A204.1 (cell line): Measurements from ENCODE around the gene DGAT2L6.
"Not testable (repeated sequence)": the region's sequence is repeated elsewhere in the genome, so short reads cannot be mapped to it uniquely, and the experiment has no call there.

Source experiments
- FAIRE-seq: peaks from 2 replicates; lab custom pipeline; 2012; peaks lifted over from hg19 to GRCh38; lab: Jason Lieb, UNC

Gene DGAT2L6

DNA sequence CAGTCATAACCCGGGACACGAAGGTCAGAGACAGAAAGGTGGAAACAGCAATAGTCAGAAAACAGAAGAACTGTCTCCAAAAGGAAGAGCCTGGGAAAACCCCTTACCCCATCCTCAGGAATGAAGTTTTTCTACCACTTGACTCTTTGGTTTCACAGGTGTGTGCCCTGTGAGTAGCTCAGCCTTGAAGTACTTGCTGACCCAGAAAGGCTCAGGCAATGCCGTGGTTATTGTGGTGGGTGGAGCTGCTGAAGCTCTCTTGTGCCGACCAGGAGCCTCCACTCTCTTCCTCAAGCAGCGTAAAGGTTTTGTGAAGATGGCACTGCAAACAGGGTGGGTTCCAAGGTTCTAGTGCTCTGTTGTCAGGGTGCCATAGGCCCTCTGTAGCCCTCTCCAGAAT is 24.4 kb downstream of the DGAT2L6 start:
- no peak for FAIRE-seq

DNA sequence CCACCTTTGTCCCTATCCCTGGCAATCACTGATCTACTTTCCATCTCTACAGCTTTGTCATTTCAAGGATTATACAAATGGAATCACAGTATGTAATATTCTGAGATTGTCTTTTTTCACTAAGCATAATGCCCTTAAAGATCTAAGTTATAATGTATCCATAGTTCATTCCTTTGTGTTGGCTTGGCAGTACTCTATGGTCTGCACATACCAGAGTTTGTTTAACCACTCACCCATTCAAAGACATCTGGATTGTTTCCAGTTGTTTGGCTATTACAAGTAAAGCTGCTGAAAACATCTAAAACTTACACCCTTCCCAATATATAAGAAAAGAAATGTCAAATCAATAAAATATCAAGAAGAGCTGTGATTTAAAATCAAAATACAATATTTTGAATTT is 31.2 kb downstream of the DGAT2L6 start:
- FAIRE-seq, result no peak

DNA sequence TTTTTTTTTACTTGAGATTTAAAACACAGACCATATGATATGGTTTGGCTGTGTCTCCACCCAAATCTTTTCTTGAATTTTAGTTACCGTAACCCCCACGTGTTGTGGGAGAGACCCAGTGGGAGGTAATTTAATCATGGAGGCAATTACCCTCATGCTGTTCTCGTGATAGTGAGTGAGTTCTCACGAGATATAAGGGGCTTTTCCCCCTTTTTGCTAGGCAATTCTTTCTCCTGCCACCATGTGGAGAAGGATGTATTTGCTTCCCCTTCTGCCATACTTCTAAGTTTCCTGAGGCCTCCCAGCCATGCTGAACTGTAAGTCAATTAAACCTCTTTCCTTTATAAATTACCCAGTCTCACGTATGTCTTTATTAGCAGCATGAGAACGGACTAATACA is 32.3 kb downstream of the DGAT2L6 start:
- not testable (repeated sequence) for FAIRE-seq

DNA sequence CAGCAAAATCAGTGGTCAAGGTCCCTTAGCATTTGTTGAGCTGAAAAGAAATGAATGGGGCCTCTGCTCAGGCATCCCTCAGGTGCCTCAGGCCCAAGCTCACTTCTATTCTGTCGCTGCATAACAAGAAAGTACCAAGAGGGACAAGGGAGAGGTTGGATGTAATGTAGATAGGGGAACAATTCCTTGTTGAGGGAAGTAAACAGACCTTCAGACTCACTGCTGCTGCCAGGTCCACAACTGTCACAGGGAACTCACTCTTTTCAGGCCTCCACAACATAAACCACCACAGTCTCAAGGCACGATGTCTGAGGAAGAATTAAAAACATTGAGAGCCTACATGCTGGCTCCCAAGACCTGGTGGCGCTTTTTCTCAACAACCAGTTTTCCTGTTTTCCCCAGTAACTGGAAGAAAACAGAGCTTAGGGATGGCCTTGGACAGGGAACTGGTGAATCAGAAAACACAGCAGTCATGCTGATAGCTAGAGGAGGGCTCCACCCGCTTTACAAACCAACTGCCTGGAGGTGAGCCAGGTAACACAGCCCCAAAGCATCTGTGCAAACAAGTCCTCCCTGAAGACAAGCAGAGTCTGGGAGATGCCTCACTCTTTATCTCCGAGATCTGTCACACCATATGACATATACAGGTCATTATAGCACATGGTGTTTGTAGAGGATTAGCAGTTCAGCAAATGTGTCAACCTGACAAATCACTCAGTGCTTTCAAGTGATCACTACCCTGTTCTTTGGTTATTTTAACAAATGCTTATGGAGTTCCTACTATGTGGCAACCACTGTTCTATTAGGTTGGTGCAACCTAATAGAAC is 42.9 kb downstream of the DGAT2L6 start:
- no peak for FAIRE-seq

DNA sequence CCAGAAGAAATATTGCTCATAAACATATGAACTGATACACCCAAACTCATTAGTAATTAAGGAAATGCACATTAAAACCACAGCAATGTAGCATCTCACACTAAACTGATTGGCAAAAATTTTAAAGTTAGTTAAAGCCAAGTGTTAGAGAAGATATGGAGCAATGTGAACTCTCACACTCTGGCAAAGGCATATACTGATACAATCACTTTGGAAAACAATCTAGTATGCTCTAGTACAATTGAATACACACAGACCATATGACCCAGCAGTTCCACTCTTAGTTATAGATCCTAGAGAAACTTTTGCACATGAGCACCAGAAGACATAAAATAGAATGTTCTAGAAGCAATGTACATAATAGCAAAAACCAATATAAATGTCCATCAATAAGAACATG is 48.8 kb downstream of the DGAT2L6 start:
- FAIRE-seq, result no peak

DNA sequence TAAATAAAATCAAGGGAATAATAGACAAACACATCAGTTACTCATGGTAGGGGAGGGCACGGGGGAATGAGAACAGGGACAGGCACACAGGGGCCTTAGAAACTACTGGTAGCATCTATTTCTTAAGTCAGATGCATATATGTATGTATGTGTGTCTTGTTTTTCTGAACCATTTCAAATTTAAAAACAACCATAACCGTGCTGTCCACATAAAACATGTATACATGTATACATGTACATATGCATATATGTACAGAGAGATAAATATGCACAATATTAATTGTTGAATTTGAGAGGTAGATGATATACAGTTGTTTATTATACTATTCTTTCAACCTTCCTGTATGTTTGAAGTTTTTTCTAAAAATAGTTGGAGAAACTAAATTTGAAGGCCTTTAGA is 49.4 kb downstream of the DGAT2L6 start:
- FAIRE-seq, result no peak

DNA sequence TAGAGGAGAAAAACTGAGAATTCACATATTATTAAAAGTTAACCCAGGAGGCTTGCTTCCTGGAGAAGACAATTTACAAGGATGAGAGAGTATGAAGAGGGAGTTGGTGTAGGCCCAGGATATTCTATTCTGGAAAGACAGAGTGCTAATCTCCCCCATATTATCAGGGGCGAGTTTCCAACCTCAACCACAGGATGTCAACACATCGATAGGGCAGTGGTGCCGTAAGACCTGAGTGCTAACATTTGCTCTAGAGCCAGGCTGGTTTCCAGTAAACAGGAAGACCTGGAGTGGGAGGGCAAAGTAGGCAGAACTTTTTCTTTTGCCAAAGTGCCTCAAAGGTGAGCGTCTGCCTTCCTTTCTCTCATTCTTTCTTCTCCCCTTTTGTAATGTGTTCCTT is 54.4 kb downstream of the DGAT2L6 start:
- no peak for FAIRE-seq

DNA sequence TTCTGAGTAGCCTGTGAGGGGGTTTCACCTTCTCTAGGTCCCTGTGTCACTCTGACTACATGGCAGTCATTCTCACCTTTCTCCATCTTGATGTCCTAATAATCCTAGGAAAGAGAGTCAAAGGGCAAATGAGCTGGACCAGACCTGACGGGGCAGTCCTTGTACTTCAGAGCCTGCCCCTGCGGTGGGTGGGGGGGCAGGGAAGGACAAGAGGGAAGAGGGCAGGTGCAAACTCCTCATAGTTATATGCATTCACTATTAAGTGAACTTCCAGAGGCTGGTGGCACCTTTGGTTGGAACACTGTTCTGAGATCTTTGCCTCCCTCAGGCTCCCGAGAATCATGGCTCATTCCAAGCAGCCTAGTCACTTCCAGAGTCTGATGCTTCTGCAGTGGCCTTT is 57.1 kb downstream of the DGAT2L6 start, which contains the start of gene AWAT1:
TSS of gene AWAT1 (plus strand) at position 301 of the 400 bp plus-strand sequence. CDS start at position 342, 41 bp downstream.
- no peak for FAIRE-seq

DNA sequence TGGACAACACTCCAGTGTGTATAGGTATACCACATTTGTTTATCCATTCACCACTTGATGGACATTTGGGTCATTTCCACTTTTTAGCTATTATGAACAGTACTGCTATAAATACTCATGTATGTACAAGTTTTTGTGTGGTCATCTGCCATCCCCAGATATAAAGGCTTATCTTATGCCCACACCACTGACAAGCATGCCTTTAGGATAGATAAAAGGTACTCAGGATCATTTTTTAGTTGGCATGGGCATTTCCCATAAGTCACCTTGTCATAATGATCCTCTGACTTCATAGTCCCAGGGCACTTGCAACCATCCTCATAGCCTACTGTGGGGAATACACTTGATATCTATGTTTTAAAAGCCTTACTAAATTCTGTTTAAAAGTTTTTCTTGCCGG is 63.5 kb downstream of the DGAT2L6 start:
- no peak for FAIRE-seq

DNA sequence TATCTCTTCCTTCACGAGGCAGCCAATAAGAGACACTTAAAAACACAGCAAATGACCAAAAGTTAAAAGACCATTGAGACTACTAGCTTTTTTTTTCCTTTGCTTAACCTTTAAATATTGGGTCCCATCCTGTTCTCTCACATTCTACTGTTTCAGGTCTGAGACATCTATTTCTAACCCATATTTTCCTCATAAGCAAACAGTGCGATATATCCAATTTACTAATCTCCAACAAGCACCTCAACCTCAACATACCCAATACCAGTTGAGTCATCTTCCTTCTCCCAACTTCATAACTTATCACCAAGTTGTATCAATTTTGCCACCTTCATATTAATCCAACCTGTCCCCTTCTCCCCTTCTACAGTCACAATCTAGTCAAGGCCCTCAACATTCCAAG is 64.2 kb downstream of the DGAT2L6 start:
- FAIRE-seq, result no peak

DNA sequence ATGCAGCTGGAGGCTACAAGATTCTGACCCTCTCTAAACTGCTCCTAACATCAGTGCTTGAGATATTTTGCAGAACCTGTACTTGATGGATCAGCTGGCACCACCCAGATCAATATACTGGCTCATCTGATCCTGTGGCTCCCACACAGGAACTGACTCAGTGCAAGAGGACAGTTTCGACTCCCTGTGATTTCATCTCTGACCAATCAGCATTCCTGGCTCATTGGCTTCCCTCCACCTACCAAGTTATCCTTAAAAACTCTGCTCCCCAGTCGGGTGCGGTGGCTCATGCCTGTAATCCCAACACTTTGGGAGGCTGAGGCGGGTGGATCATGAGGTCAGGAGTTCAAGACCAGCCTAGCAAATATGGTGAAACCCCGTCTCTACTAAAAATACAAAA is 66.3 kb downstream of the DGAT2L6 start:
- not testable (repeated sequence) for FAIRE-seq

DNA sequence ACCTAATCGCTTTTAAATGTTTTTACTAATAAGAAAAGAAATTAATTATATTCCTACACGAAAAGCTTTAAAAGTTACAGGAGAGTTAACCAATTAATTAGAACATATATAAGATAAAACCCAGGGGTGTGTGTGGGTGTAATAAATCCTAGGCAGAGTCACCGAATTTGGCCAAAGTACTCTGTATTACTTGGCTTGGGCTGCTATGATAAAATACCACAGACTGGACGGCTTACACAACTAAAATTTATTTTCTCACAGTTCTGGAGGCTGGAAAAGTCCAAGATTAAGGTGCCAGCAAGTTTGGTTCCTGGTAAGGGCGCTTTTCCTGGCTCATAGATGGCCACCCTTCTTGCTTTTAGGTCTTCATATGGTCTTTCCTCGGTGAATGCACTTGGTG is 67.6 kb downstream of the DGAT2L6 start:
- FAIRE-seq, result no peak

DNA sequence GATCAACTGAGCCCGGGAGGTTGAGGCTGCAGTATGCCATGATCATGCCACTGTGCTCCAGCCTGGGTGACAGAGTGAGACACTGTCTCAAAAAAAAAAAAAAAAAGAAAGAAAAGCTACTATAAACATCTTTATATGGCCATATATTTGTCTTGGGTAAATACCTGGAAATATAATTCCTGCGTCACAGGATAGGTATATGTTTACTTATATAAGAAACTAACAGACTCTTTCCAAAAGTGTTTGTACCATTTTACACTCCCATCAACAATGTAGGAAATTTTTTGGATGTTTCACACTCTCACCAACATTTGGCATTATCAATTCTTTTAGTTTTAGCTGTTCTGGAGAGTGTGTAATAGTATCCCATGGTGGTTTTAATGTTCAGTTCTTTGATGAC is 70.0 kb downstream of the DGAT2L6 start:
- FAIRE-seq, result no peak

DNA sequence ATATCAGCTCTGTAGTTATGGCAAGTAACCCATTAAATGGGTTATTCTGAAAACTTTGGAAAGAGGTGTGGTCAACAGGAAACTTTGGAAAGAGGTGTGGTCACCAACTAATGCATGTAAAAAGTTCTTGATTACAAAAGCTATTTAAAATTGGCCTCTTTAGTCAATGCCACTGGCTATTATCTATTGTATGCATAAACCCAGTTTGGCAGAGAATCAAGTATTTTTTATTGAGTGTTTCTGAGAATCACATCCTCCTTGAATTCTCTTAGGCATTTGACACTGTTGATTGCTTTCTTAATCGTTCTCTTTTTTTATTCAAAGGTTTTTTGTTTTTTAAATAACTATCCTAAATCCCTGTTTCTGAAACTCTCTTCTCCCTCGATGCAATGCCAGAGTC is 75.2 kb downstream of the DGAT2L6 start:
- FAIRE-seq, result no peak

DNA sequence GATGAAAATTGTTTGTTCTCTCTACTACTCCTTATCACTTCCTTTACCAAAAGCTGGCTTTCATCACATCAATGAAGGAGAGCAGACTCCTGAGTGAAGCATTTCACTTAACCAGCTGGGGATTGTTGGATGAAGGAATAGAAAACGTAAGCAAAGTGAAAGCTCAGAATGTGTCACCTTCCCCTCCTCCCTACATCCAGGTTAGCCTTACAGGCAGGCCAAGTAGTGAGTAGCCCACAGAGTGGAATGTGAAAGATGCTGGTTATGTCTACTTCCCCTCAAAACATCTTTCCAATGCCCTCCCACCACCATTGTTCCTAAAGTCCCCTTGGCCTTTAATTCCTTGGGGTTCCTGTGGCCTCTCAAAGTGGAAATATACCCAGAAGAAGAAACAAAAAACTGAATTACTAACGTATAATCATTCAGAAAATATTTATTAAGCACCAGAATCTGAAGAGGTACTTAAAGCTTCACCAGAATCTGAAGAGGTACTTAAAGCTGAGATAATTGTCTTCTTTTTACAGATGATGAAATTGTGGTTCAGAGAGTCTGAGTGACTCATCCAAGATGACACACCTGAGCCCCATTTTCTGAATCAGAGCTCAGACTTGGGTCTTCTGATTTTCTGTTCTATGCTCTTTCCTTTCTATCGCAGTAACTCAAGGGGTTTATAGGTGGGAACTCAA is 76.2 kb downstream of the DGAT2L6 start:
- FAIRE-seq, result no peak

DNA sequence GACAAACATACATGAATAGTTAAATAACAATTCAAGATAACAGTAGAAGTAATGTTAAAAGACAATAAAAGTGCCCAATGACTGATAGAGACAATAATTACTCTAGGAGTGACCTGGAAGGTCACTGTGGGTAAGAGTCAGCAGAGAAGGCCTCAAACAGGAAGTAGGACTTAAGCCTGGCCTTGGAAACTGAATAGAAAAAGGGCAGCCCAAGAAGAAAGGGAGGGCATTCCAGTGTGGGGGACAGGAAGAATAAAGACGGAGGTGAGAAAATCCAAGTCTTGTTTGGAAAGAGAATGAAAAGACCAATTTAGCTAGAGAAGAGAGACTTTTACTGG is 76.7 kb downstream of the DGAT2L6 start:
- FAIRE-seq, result no peak

DNA sequence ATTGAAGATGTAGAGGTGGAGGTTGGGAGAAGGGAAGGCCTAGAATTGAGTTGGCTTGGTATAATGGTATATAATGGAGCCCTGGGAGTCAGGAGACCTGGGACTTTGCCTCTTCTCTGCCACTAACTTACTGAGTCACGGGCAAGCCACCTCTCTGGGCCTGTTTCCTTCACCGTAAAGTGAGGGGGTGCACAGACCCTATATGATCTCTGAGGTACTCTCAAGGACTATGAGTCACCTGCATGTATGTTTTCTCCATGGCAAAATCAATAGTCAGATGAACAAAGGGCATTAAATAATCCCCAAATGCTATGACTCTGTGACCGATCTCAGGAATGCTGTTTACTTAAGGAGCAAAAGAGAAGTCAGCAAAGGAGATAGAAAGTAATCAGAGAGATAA is 77.6 kb downstream of the DGAT2L6 start:
- FAIRE-seq, result no peak
